Measurements from ENCODE around the gene SMIM32.

Gene SMIM32

DNA sequence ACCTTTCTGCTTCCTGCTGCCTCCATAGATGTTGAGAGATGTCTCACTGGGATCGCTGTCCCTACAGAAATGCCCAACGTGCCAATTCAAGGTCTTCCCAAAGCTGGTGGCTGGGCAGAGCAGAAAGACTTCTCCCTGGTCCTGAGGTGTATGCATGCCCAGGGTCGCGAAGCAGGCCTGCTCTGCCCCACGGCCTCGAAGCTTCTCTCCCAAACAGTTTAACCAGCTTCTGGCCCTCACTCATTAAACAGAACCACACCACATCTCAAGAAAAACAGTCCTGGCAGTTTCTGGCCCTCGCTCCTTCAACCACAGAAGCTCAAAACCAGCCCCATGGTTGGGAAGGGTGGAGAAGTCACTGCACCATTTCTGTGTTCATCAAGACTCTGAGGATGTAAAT is 14.7 kb upstream of the SMIM32 start:
- TF ChIP-seq CTCF (IDR thresholded peaks at IDR 0.05; ENCODE audit: extremely low read depth, missing control alignments), result no peak
- no peak for DNase-seq (ENCODE audit: low spot score)

GRCh38 chr5:136206361-136206760 is 13.4 kb upstream of the SMIM32 start:
- no peak for DNase-seq (ENCODE audit: low spot score)
- no peak for TF ChIP-seq CTCF (IDR thresholded peaks at IDR 0.05; ENCODE audit: extremely low read depth, missing control alignments)

GRCh38 chr5:136205941-136206340 is 13.0 kb upstream of the SMIM32 start:
- no peak for DNase-seq (ENCODE audit: low spot score)
- no peak for TF ChIP-seq CTCF (IDR thresholded peaks at IDR 0.05; ENCODE audit: extremely low read depth, missing control alignments)

GRCh38 chr5:136205061-136205702 is 12.2 kb upstream of the SMIM32 start:
- TF ChIP-seq CTCF (IDR thresholded peaks at IDR 0.05; ENCODE audit: extremely low read depth, missing control alignments), result no peak
- DNase-seq (ENCODE audit: low spot score), result no peak

- no peak for TF ChIP-seq CTCF (IDR thresholded peaks at IDR 0.05; ENCODE audit: extremely low read depth, missing control alignments)
- DNase-seq (ENCODE audit: low spot score), result no peak
Observed at GRCh38 chr5:136203303-136203922, 10.5 kb upstream of the SMIM32 start.

DNA sequence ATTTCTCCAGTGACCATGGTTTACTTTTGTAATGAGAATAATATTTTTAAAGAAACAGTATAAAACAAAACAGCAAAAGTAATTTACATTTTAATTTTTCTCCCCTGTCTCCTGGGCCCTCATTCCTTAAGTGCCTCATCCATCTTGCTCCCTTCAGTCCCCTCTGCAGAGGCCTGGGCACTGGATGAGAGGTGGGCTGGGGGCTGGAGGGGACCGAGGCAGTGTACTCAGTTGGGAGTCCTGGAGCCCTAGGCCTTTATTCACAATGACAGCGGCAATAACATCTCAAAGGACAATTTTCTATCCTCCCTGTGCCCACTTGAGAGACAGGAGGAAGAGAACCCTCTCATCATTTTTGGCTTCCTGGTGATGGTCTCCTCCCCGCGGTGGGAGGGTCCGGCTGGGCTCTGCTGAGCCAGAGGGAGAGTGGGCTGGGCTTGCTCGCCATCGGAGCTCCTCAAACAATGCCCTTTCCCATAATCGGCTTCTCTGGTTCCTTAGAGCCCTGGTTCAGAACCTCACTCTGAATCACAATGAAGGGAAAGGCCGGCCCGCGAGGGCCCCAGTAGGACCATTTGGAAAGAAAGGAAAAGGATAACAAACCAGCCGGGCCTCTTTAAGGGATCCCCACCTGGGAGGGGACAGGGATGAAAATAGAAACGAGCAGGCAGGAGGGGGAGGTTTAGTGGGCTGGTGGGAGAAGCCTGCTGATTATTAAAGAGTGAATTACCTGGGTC is 9.7 kb upstream of the SMIM32 start:
- TF ChIP-seq CTCF (IDR thresholded peaks at IDR 0.05; ENCODE audit: extremely low read depth, missing control alignments), result no peak
- DNase-seq (ENCODE audit: low spot score), result no peak

GRCh38 chr5:136201870-136202269 is 8.9 kb upstream of the SMIM32 start:
- no peak for TF ChIP-seq CTCF (IDR thresholded peaks at IDR 0.05; ENCODE audit: extremely low read depth, missing control alignments)
- no peak for DNase-seq (ENCODE audit: low spot score)

Measured in GM20000 (cell line).